ENCODE data around the gene NCOA7. TPM values are rescaled to one million over a fixed set of nuclear protein-coding genes. Genes with fewer than 3 reads are reported as not detected.
A peak's percentile ranks its signal among the peaks of the same experiment; 100 is the strongest.

NCOA7 gene
- total RNA-seq, 1 experiment from 2014 or later: 51.0 TPM

DNA sequence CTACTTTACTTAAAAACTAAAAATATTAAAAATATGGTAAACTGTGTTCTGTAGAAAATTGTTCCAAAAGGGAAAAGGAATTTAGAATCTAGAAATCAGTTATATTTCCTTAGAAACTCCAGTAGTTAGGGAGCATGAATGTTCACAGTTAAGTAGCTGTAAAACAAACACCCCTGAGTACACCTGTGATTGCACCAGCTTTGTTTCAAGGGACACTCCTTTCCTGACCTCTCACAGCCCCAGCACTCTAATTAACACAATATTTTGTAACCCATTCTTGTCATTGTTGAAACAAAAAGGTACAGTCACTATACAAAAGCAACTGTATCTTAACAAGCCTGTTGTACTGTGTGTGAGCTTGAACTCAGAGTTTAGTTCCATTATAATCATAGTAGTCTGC is 72.3 kb downstream of the NCOA7 start:
- Histone ChIP-seq H3K9me2 (ENCODE audit: insufficient read depth) (no peaks in the 10 kb centered on the region; the same call in 1 of the 2 replicates), H3K4me1 (replicated peaks; ENCODE audit: insufficient read depth) (peaks cover 33% of the 10 kb centered on the region), H3K79me2 (ENCODE audit: low read depth) (peaks cover 7% of the 10 kb centered on the region), H4K20me1 (ENCODE audit: insufficient read depth) (no peaks in the 10 kb centered on the region), H3K27me3 (ENCODE audit: insufficient read depth, low read depth) (no peaks in the 10 kb centered on the region), H3K4me2 (peak overlapping the region; percentile 23; the same call in 1 of the 2 replicates), H3K36me3 (ENCODE audit: low read depth) (no peaks in the 10 kb centered on the region), H2AFZ (no peak overlapping the region), H3F3A (ENCODE audit: insufficient read depth, low read depth) (peaks cover 17% of the 10 kb centered on the region; the same call in 1 of the 2 replicates), H3K4me3 (no peak overlapping the region), H3K9me3 (ENCODE audit: insufficient read depth, low read depth) (no peaks in the 10 kb centered on the region), H3K27ac (peak overlapping the region; percentile 1; the same call in 1 of the 2 replicates)
- POLR2A ChIA-PET (ENCODE audit: unreplicated experiment): no interaction called here
- TF ChIP-seq, protein P1, sequence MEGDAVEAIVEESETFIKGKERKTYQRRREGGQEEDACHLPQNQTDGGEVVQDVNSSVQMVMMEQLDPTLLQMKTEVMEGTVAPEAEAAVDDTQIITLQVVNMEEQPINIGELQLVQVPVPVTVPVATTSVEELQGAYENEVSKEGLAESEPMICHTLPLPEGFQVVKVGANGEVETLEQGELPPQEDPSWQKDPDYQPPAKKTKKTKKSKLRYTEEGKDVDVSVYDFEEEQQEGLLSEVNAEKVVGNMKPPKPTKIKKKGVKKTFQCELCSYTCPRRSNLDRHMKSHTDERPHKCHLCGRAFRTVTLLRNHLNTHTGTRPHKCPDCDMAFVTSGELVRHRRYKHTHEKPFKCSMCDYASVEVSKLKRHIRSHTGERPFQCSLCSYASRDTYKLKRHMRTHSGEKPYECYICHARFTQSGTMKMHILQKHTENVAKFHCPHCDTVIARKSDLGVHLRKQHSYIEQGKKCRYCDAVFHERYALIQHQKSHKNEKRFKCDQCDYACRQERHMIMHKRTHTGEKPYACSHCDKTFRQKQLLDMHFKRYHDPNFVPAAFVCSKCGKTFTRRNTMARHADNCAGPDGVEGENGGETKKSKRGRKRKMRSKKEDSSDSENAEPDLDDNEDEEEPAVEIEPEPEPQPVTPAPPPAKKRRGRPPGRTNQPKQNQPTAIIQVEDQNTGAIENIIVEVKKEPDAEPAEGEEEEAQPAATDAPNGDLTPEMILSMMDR (conservative IDR thresholded peaks at IDR 0.05): no peak
- TF ChIP-seq EZH2 (IDR thresholded peaks at IDR 0.05; ENCODE audit: low read depth): no peak
- intact Hi-C loops (cut with micrococcal nuclease; ENCODE audit: unreplicated experiment): no loop called here
- no TSS peak for BruUV-seq (replicated peaks)
- CTCF ChIA-PET: no interaction called here
- peak in 1 of 2 experiments; percentile 53 for DNase-seq

DNA sequence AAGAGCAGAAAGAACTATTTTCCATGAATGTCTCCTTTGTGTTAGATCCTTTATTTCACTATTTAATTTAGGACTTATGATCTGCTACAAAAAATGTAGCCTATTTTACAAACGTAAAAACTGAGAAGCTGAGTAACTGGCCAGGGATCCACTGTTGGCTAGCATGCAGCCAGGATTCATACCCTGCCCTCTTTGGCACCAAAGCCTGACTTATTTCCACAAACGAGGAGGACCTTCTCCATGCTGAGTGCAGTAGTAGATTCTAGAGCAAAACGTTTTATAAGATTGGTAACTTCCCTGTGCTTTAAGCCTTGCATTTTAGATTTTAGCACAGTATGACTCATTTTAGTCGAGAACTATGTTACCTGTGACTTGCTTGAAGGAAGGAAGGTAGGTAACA is 74.3 kb downstream of the NCOA7 start:
- H3K9me3 ChIP-seq (ENCODE audit: insufficient read depth, low read depth): no peaks in the 10 kb centered on the region
- DNase-seq: no peak
- no peak overlapping the region for H3K27ac ChIP-seq
- H3K4me2 ChIP-seq: no peak overlapping the region
- intact Hi-C loops (cut with micrococcal nuclease; ENCODE audit: unreplicated experiment): no loop called here
- H3K36me3 ChIP-seq (ENCODE audit: low read depth): no peaks in the 10 kb centered on the region
- no peaks in the 10 kb centered on the region for H3K27me3 ChIP-seq (ENCODE audit: insufficient read depth, low read depth)
- no peaks in the 10 kb centered on the region for H4K20me1 ChIP-seq (ENCODE audit: insufficient read depth)
- ChIA-PET CTCF (no interaction called here), POLR2A (ENCODE audit: unreplicated experiment) (no interaction called here)
- no peaks in the 10 kb centered on the region; the same call in 1 of the 2 replicates for H3K9me2 ChIP-seq (ENCODE audit: insufficient read depth)
- no peak overlapping the region for H3K4me3 ChIP-seq
- H3F3A ChIP-seq (ENCODE audit: insufficient read depth, low read depth): peaks cover 11% of the 10 kb centered on the region; the same call in 1 of the 2 replicates
- peaks cover 49% of the 10 kb centered on the region for H3K4me1 ChIP-seq (replicated peaks; ENCODE audit: insufficient read depth)
- H3K79me2 ChIP-seq (ENCODE audit: low read depth): peaks cover 18% of the 10 kb centered on the region
- TF ChIP-seq, protein P1 (conservative IDR thresholded peaks at IDR 0.05): no peak
- no peak for TF ChIP-seq EZH2 (IDR thresholded peaks at IDR 0.05; ENCODE audit: low read depth)
- H2AFZ ChIP-seq: no peak overlapping the region
- no TSS peak for BruUV-seq (replicated peaks)

DNA sequence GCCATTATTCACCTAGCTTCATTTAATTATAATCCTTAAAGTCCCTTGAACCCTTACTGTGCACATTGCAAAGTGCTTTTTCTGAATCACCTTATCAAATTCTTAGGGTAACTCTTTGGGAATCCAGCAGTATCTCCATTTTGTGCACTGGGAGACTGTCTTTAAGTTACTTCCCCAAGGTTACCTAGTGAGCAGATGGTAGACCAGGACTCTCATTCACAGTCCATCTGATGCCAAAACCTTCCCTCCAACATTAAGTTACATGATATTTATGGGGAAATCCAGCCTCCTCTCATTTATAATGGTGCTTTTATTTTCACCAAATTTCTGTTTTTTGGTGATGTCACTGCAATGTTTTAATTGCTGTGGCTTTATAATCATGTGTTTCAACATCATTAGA is 75.7 kb downstream of the NCOA7 start:
- Histone ChIP-seq H3F3A (ENCODE audit: insufficient read depth, low read depth) (peaks cover 18% of the 10 kb centered on the region; the same call in 1 of the 2 replicates), H3K4me3 (no peak overlapping the region), H3K4me1 (replicated peaks; ENCODE audit: insufficient read depth) (peaks cover 63% of the 10 kb centered on the region), H3K27ac (no peak overlapping the region), H3K4me2 (no peak overlapping the region), H3K36me3 (ENCODE audit: low read depth) (no peaks in the 10 kb centered on the region), H3K27me3 (ENCODE audit: insufficient read depth, low read depth) (no peaks in the 10 kb centered on the region), H3K79me2 (ENCODE audit: low read depth) (peaks cover 13% of the 10 kb centered on the region), H2AFZ (no peak overlapping the region), H3K9me3 (ENCODE audit: insufficient read depth, low read depth) (no peaks in the 10 kb centered on the region; the same call in 1 of the 2 replicates), H3K9me2 (ENCODE audit: insufficient read depth) (no peaks in the 10 kb centered on the region; the same call in 1 of the 2 replicates), H4K20me1 (ENCODE audit: insufficient read depth) (no peaks in the 10 kb centered on the region)
- no TSS peak for BruUV-seq (replicated peaks)
- intact Hi-C loops (cut with micrococcal nuclease; ENCODE audit: unreplicated experiment): no loop called here
- no peak for DNase-seq
- POLR2A ChIA-PET (ENCODE audit: unreplicated experiment): no interaction called here
- CTCF ChIA-PET: no interaction called here
- TF ChIP-seq, protein P1 (conservative IDR thresholded peaks at IDR 0.05): no peak
- TF ChIP-seq EZH2 (IDR thresholded peaks at IDR 0.05; ENCODE audit: low read depth): no peak

Data from PC-9 (cell line).